NK-92 (cell line): Measurements from ENCODE around the gene SWI5.
"Not testable (repeated sequence)": the region's sequence is repeated elsewhere in the genome, so short reads cannot be mapped to it uniquely, and the experiment has no call there.

Source experiments
- DNase-seq: peaks from one replicate; lab custom pipeline; 2025; ENCODE audit not compliant: unreplicated experiment; lab: John Stamatoyannopoulos, UW

SWI5 gene

GRCh38 chr9:128276574-128277270, 646 bp downstream of the SWI5 start:
- no peak for DNase-seq

DNA sequence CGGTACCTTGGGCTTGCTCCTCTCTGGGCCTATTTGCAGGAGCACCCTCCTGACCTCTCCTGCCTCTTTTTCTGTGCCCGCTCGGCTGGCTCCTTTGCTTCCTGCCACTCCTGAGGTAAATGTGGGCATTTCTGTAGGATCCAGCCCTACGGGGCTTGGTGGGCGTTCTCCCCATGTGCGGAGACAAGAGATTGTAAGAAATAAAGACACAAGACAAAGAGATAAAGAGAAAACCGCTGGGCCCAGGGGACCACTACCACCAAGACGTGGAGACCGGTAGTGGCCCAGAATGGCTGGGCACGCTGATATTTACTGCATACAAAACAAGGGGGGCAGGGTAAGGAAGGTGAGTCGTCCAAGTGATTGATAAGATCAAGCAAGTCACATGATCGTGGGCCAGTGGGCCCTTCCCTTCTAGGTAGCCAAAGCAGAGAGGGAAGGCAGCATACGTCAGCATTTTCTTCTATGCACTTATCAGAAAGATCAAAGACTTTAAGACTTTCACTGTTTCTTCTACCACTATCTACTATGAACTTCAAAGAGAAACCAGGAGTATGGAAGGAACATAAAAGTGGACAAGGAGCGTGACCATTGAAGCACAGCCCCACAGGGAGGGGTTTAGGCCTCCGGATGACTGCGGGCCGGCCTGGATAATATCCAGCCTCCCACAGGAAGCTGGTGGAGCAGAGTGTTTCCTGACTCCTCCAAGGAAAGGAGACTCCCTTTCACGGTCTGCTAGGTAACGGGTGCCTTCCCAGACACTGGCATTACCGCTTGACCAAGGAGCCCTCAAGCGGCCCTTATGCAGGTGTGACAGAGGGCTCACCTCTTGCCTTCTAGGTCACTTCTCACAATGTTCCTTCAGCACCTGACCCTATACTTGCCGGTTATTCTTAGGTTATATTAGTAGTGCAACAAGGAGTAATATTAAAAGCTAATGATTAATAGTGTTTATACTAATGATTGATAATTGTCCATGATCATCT, 3.3 kb downstream of the SWI5 start:
- DNase-seq: not testable (repeated sequence)

GRCh38 chr9:128280084-128280622, 4.1 kb downstream of the SWI5 start:
- DNase-seq: no peak

GRCh38 chr9:128282500-128282899, 6.4 kb downstream of the SWI5 start:
- DNase-seq: no peak

- DNase-seq: no peak
Observed at GRCh38 chr9:128285033-128285784, 9.1 kb downstream of the SWI5 start.

DNA sequence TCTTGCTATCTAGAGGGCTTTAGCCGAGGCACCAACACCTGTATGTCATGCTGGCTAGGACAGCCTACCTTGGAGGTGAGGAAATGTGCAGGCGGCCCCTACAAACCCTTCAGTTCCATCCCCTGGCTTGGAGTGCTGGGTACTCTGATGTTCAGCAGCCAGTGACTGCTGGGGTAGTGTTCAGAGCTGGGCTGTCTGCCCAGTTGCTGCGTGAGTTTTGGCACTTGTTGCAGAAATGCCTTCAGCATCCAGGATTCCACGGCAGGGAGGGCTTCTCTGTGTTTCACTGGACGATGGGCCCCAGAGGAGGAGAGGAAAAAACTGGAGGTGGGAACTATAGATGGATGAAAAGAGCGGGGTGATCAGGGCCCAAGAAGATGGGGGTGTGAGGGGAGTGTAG, 10.4 kb downstream of the SWI5 start:
- DNase-seq: no peak

- DNase-seq: no peak
Observed at GRCh38 chr9:128288273-128289004, 12.4 kb downstream of the SWI5 start.

DNA sequence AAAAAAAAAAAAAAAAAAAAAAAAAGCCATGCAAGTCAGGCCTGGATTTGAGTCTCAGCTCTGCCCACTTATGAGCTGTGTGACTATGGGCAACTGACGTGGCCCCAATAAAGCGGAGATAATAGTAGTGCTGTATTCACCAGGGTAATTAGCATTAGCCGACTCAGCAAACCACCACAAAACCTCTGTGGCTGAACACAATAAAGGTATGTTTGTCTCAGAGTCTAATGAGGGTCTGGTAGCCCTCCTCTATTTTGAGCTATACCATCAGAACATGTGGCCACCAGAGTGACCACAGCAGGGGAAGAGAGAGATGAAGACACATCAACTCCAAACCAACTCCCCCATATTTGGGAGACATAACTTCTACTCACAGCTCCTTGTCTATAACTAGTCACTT, 15.9 kb downstream of the SWI5 start:
- DNase-seq: no peak

- DNase-seq: no peak
Observed at GRCh38 chr9:128293091-128293490, 17.0 kb downstream of the SWI5 start.

- no peak for DNase-seq
Observed at GRCh38 chr9:128294142-128294541, 18.1 kb downstream of the SWI5 start.

DNA sequence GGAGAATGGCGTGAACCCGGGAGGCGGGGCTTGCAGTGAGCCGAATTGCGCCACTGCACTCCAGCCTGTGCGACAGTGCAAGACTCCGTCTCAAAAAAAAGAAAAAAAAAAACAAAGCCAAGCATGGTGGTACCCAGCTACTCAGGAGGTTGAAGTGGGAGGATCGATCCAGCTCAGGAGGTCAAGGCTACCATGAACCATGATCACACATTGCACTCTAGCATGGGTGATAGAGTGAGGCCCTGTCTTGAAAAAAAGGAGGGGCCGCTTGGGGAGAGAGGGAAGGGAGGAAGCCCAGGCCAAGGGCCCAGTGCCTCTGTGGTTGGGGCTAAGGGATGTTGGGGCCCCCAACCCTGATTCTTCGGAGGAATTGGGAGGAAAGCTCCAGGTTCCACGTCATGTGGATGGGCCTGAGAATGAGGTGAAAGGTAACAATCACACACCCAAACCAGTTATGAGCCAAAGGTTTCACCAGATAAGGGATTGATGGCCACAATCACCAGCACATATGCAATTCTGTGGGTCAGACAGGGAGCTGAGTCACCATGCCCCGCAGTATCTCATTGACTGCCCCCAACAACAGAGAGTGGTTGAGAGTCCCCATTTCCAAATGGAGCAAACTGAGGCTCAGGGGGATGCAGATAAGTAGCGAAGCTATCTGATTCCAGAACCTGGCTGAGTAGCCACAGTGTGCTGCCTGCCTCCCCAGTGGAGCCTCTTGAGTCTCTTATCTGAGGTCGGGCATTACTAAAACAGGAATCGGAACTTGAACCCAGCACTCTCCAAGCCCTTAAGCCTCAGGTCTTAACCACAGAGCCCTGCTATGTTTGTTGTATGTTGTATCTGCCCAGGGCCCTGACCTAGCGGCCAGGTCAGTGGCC, 20.5 kb downstream of the SWI5 start:
- DNase-seq: no peak

DNA sequence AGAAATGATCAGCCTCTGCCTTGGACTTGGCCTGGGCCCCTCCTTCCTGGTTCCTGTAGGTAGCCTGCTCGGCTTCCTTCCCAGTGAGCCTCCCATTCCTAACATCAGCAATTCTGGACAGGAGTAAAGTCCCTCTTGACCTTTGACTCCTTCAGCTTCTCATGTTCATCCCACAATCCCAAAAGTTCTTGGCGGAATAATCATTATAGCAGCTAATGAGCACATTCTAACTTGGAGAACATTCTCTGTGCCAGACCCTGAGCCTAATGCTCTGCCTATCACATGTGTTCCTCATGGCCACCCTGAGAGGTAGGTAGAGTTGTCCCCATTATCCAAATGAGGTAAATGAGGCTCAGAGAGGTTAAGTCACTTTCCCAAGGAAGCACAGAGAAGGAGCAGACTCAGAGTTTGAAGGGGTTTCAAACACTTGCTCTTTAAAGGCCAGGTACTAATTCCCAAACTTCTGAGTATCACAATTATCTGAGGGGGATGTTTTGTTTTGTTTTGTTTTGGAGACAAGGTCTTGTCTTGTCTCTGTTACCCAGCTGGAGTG, 21.2 kb downstream of the SWI5 start:
- DNase-seq: no peak

GRCh38 chr9:128298535-128299482, 22.7 kb downstream of the SWI5 start:
- DNase-seq: no peak

- DNase-seq: no peak
Observed at GRCh38 chr9:128304136-128304970, 28.3 kb downstream of the SWI5 start.

DNA sequence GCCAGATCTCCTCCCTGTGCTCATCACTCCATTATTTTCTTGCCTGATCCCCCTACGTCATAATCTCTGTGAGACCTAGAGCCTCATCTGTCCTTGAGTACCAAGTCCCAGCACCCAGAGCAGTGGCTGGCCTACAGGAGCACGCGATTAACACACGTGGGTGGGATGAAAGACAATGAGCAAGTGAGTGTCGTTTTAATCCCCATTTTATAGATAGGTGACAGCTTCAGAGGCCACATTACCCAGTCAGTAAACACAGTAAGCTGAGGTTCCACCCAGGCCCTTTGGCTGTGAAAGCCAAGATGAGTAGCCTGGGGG, 28.9 kb downstream of the SWI5 start:
- no peak for DNase-seq

DNA sequence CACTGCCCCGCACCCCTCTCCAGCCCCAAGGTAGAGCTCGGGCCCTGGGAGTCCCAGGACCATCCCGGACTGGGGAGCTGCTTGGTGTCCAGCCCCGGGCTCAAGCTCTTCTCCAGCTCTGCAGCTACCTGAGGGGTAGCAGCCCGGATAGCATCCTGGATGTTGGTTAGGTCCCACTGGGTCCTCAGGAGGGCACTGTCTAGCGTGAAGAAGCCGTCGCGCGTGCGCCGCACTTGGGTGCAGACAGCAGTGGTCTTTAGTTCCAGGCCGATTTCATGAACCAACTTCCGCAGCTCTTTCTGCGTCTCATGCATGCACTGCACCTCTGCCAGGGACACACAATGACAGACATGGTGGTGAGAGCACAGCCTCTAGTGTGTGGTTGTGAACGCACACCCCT, 33.5 kb downstream of the SWI5 start:
- no peak for DNase-seq

DNA sequence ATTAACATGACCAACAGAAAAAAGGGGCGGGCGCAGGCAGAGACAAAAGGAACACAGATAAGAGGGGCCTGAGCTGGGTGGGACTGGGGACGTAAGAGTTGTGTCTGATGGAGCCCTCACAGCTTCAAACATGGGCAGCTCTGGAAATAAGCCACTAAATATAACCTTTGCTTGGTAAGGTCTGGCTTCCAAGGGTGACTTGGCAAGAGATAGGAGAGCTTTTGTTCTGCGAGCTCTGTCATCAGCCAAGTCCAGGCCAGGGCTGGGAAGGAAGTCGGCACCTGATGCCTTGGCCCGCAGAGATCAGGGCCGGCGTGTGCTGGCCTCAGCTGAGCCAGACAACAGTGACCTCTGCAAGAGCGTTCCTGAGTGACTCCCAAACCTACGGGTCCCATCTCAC, 34.4 kb downstream of the SWI5 start:
- no peak for DNase-seq
